Common myeloid progenitor, CD34-positive (primary cell): ENCODE data around the gene PELI2.

Experiments
- CTCF ChIA-PET: fragments of 350-600 bp; sonication (Branson Sonifier 250); formaldehyde crosslinking; loops from one replicate; lab custom pipeline; 2021; ENCODE audit warnings: antibody characterized with exemption; lab: Charles Lee
- POLR2A ChIA-PET: fragments of 350-600 bp; sonication (Branson Sonifier 250); formaldehyde crosslinking; loops from one replicate; lab custom pipeline; 2021; ENCODE audit warnings: antibody characterized with exemption; lab: Charles Lee
- DNase-seq, 3 donors: peaks; one replicate each; pipeline versions ENCODE4 v3.0.0 to v3.0.0-alpha.2; 2013
- H3K27ac ChIP-seq, 2 experiments: 1 replicate in 1 of 2; 2 replicates in 1 of 2; pipeline ENCODE4 v1.7.0; 2013; ENCODE audit warnings: inconsistent platforms in 2 of 2, low read length in 2 of 2, mild to moderate bottlenecking in 2 of 2, low read depth in 1 of 2, moderate library complexity in 1 of 2; ENCODE audit not compliant: severe bottlenecking in 2 of 2, insufficient read depth in 1 of 2, poor library complexity in 1 of 2
- H3K27me3 ChIP-seq, 5 experiments: replicated peaks in 2 of 5; 1 replicate in 3 of 5; 2 replicates in 2 of 5; pipeline versions ENCODE4 v1.6.1 to v1.7.0; 2013; ENCODE audit warnings: low read length in 4 of 5, mild to moderate bottlenecking in 2 of 5, moderate library complexity in 2 of 5, inconsistent platforms in 1 of 5; ENCODE audit not compliant: insufficient read depth in 5 of 5, control insufficient read depth in 4 of 5
- H3K36me3 ChIP-seq, 4 experiments: 1 replicate in 2 of 4; 2 replicates in 2 of 4; pipeline versions ENCODE4 v1.6.1 to v1.7.0; 2013; ENCODE audit warnings: low read length in 3 of 4, control low read depth in 1 of 4, mild to moderate bottlenecking in 1 of 4; ENCODE audit not compliant: control insufficient read depth in 4 of 4, insufficient read depth in 4 of 4
- H3K4me1 ChIP-seq, 4 experiments: 1 replicate in 3 of 4; 2 replicates in 1 of 4; pipeline versions ENCODE4 v1.6.1 to v1.7.1; 2013; ENCODE audit warnings: low read length in 3 of 4, mild to moderate bottlenecking in 3 of 4, control low read depth in 1 of 4, inconsistent platforms in 1 of 4, moderate library complexity in 1 of 4; ENCODE audit not compliant: control insufficient read depth in 4 of 4, insufficient read depth in 4 of 4; ENCODE audit errors: control extremely low read depth in 1 of 4
- H3K4me3 ChIP-seq, 7 experiments: 1 replicate in 4 of 7; 2 replicates in 3 of 7; pipeline versions ENCODE4 v1.5.1 to v1.7.0; 2013; ENCODE audit warnings: mild to moderate bottlenecking in 7 of 7, low read length in 6 of 7, moderate library complexity in 6 of 7, inconsistent platforms in 2 of 7, low read depth in 2 of 7, control low read depth in 1 of 7; ENCODE audit not compliant: insufficient read depth in 4 of 7, control insufficient read depth in 1 of 7; ENCODE audit errors: extremely low read depth in 1 of 7
- H3K9me3 ChIP-seq, 5 experiments: 1 replicate in 4 of 5; 2 replicates in 1 of 5; pipeline versions ENCODE4 v1.6.1 to v1.7.1; 2013; ENCODE audit warnings: low read length in 4 of 5, mild to moderate bottlenecking in 2 of 5, inconsistent platforms in 1 of 5, low read depth in 1 of 5, moderate library complexity in 1 of 5; ENCODE audit not compliant: control insufficient read depth in 4 of 5, insufficient read depth in 2 of 5; ENCODE audit errors: control extremely low read depth in 1 of 5
- WGBS: methylation state at CpG from one replicate; pipeline ENCODE4 v1.1.5; 2013; ENCODE audit not compliant: insufficient coverage; 5-methylcytosine and 5-hydroxymethylcytosine counted together

PELI2 gene

GRCh38 chr14:56115976-56116893, 2.0 kb upstream of the PELI2 start:
- Histone ChIP-seq H3K4me3 (no peak overlapping the region), H3K36me3 (no peaks in the 10 kb centered on the region), H3K27ac (peak overlapping the region in 1 of 2 experiments; percentile 17), H3K4me1 (peaks cover 17 to 36% (median 30%) of the 10 kb centered on the region in 4 experiments), H3K27me3 (no peaks in the 10 kb centered on the region), H3K9me3 (peaks cover 0 to 5% (median 0%) of the 10 kb centered on the region in 5 experiments)
- ChIA-PET POLR2A (no interaction called here), CTCF (interaction anchor here (1.3 kb wide), 1 partner anchor 78 kb away, joined by 4 read pairs; no protein-coding TSS in a partner anchor)
- DNase-seq: no peak
- 83% methylated on average over 8 of the region's 8 CpGs for WGBS

DNA sequence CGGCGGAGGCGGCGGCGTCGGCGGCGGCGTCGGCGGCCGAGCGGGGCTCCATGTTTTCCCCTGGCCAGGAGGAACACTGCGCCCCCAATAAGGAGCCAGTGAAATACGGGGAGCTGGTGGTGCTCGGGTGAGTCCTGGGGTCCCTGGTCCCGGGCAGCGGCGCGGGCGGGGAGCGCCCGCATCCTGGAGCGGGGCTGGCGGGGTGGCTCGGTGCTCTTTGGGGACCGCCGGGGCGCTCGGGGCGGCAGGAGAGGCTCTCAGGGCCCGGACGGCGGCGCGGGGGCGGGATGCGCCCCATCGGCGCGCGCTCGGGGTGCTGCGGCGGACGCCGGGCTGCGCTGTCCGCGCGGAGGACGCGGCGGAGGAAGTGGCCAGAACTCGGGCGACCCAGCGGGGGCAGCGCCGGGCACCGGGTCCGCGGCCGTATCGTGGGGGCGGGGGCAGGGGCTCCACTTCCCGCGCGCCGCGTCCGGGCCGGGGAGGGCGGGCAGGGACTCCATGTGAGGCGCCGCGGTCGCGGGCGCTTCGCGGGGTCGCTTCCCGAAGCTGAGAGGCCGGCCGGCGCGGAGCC, 485 bp downstream of the PELI2 start:
- ChIA-PET CTCF (interaction anchor here (0.8 to 1.7 kb wide), 5 partner anchors 15 to 274 kb away, joined by 3 to 4 read pairs (median 3); no protein-coding TSS in a partner anchor), POLR2A (interaction anchor here (0.6 to 1.6 kb wide), 4 partner anchors 8 to 221 kb away, joined by 3 to 11 read pairs (median 5); no protein-coding TSS in a partner anchor)
- 0% methylated on average over 62 of the region's 87 CpGs for WGBS
- Histone ChIP-seq H3K4me1 (peaks cover 21 to 58% (median 46%) of the 10 kb centered on the region in 4 experiments), H3K27me3 (no peaks in the 10 kb centered on the region), H3K27ac (peak overlapping the region in 1 of 2 experiments; percentile 70), H3K4me3 (peak overlapping the region; percentile 68 to 97 (median 85)), H3K36me3 (no peaks in the 10 kb centered on the region), H3K9me3 (no peaks in the 10 kb centered on the region)
- peak in 2 of 3 donors; percentile 35 to 44 for DNase-seq

DNA sequence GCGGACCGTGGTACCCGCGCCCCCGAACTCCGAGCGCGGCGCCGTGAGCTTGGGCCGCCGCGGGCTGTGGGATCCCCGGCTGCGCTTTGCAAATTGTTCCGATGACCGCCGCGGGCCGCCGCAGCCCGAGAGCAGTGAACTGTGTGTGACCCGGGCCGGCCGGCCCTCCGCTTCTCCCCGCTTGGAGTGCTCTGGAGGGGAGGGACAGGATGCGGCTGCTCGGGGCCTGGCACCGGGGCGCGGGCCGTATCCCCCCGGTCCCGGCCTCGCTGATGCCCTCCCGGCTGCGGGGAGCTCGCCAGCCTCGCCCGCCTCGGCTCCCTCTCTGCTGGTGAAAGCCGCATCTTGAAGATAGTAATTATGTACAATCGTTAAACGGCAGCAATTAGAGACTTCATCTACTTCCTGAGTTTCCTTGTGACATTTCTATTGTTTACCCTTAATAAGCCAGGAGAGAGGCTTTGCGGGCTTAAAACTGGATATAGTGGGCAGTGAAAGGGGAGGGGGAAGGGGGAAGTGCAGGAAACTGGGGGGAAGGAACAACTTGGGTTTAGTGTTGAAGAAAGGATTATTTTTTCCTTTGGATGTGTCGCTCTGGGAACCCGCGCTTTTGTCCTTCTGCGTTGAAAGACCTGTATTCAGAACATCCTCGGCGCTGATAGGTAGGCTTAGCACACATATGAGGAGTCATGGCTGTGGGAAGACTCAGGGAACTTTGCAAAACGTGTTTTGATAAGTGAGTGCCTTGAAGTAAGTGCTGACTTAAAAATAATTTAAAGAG, 1.2 kb downstream of the PELI2 start:
- ChIA-PET POLR2A (interaction anchor here (0.6 to 1.6 kb wide), 2 partner anchors 11 to 19 kb away, joined by 3 to 6 read pairs; no protein-coding TSS in a partner anchor), CTCF (interaction anchor here (0.8 to 1.7 kb wide), 5 partner anchors 9 to 37 kb away, joined by 3 to 5 read pairs (median 3); no protein-coding TSS in a partner anchor)
- H3K27me3 ChIP-seq: no peaks in the 10 kb centered on the region
- DNase-seq: peak in 2 of 3 donors; percentile 38 to 56
- peak overlapping the region; percentile 51 to 70 for H3K27ac ChIP-seq
- peaks cover 21 to 59% (median 46%) of the 10 kb centered on the region in 4 experiments for H3K4me1 ChIP-seq
- peak overlapping the region; percentile 68 to 97 (median 85) for H3K4me3 ChIP-seq
- WGBS: 0% methylated on average over 45 of the region's 53 CpGs
- no peaks in the 10 kb centered on the region for H3K9me3 ChIP-seq
- H3K36me3 ChIP-seq: no peaks in the 10 kb centered on the region

DNA sequence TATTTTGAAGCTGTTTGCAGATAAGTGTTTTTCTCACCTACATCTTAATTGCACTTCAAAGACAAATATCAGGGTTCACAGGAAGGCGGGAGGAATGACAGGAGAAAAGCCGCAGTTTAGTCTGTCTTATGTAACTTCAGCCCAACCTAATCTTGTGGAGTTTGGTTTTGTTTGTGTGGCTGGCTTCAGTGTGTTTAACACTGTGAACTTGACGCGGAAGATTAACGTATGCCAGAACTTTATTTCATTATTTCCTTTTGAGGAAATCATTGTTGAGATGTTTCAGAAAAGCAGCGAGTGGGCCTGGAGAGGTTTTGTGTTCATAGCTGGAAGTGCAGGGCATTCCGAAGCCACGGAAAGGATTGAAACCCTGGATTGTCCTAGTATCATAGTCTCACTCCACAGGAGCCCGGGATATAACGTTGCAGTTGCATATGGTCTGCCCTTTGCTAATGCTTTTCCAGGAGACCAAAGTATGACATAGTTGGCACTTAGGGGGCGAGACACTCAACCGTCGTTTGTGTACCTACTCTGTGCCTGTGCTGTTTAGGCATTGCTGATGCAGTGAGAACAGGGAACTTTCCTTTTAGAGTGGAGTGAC, 2.0 kb downstream of the PELI2 start:
- H3K4me1 ChIP-seq: peaks cover 21 to 62% (median 47%) of the 10 kb centered on the region in 4 experiments
- no peaks in the 10 kb centered on the region for H3K27me3 ChIP-seq
- no peaks in the 10 kb centered on the region for H3K36me3 ChIP-seq
- peak overlapping the region in 1 of 2 experiments; percentile 70 for H3K27ac ChIP-seq
- POLR2A ChIA-PET: no interaction called here
- peak overlapping the region in 6 of 7 experiments; percentile 68 to 93 (median 84) for H3K4me3 ChIP-seq
- 2% methylated on average over 7 of the region's 13 CpGs for WGBS
- peak in 2 of 3 donors; percentile 41 to 62 for DNase-seq
- H3K9me3 ChIP-seq: no peaks in the 10 kb centered on the region
- CTCF ChIA-PET: interaction anchor here (0.8 to 1.7 kb wide), 3 partner anchors 8 to 15 kb away, joined by 3 to 5 read pairs (median 4); no protein-coding TSS in a partner anchor

GRCh38 chr14:56121816-56122215, 3.6 kb downstream of the PELI2 start:
- no CpG with 5 or more reads among the region's 3 CpGs for WGBS
- Histone ChIP-seq H3K36me3 (no peaks in the 10 kb centered on the region), H3K4me3 (peak overlapping the region in 1 of 7 experiments; percentile 17), H3K27ac (no peak overlapping the region), H3K9me3 (no peaks in the 10 kb centered on the region), H3K4me1 (peaks cover 19 to 65% (median 39%) of the 10 kb centered on the region in 4 experiments), H3K27me3 (no peaks in the 10 kb centered on the region)
- no peak for DNase-seq
- ChIA-PET POLR2A (no interaction called here), CTCF (interaction anchor here (0.6 kb wide), 1 partner anchor 303 kb away, joined by 4 read pairs; no protein-coding TSS in a partner anchor)

DNA sequence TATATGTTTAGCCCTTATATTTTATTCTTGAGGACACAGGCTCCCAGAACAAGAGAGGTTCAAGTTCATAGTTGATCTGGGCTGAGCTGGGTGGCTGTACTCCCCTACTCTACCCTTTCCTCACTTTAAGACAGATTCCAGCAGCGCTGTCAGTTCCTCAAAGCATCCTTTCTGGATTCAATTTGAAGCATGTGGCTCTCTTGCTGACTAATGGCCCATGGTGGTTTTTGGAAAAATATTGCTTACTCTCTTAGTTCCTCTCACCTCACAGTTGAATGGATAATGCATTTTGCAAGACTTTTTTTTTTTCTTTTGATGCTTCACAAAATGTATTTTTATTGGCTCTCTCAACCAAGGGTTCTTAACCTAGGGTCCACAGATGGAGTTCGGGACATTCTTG, 4.1 kb downstream of the PELI2 start:
- 60% methylated on average over 1 of the region's 2 CpGs for WGBS
- Histone ChIP-seq H3K9me3 (no peaks in the 10 kb centered on the region), H3K27ac (no peak overlapping the region), H3K27me3 (no peaks in the 10 kb centered on the region), H3K4me1 (peaks cover 19 to 61% (median 37%) of the 10 kb centered on the region in 4 experiments), H3K36me3 (no peaks in the 10 kb centered on the region), H3K4me3 (no peak overlapping the region)
- peak in 2 of 3 donors; percentile 57 to 66 for DNase-seq
- POLR2A ChIA-PET: no interaction called here
- CTCF ChIA-PET: interaction anchor here (0.6 kb wide), 2 partner anchors 186 to 304 kb away, joined by 4 read pairs; no protein-coding TSS in a partner anchor
